Neuron (in vitro differentiated cells): ENCODE results near the gene SPOCK3.
"Not testable (repeated sequence)": the region's sequence is repeated elsewhere in the genome, so short reads cannot be mapped to it uniquely, and the experiment has no call there.

Source experiments
- H2AFZ ChIP-seq: one replicate; pipeline ENCODE4 v1.6.1; 2013; ENCODE audit warnings: low read depth, mild to moderate bottlenecking, inconsistent platforms, low read length, moderate library complexity
- H3K27me3 ChIP-seq: one replicate; pipeline ENCODE4 v1.6.1; 2013; ENCODE audit warnings: low read length; ENCODE audit not compliant: insufficient read depth
- H3K36me3 ChIP-seq: one replicate; pipeline ENCODE4 v1.6.1; 2013; ENCODE audit warnings: low read length; ENCODE audit not compliant: insufficient read depth
- H3K4me1 ChIP-seq: one replicate; pipeline ENCODE4 v1.6.1; 2013; ENCODE audit warnings: low read length; ENCODE audit not compliant: insufficient read depth
- H3K4me3 ChIP-seq: 2 replicates; pipeline ENCODE4 v1.5.1; 2013; ENCODE audit warnings: mild to moderate bottlenecking, low read length, moderate library complexity
- H3K9me3 ChIP-seq: one replicate; pipeline ENCODE4 v1.6.1; 2013; ENCODE audit warnings: low read length

Gene SPOCK3

GRCh38 chr4:167020410-167020809 lies 213.9 kb downstream of the SPOCK3 start:
- no peaks in the 10 kb centered on the region for H3K9me3 ChIP-seq
- H3K36me3 ChIP-seq = no peaks in the 10 kb centered on the region
- H3K4me1 ChIP-seq = no peaks in the 10 kb centered on the region
- H2AFZ ChIP-seq = no peak overlapping the region
- H3K27me3 ChIP-seq = no peaks in the 10 kb centered on the region
- no peak overlapping the region for H3K4me3 ChIP-seq

- no peak overlapping the region for H3K4me3 ChIP-seq
- H3K27me3 ChIP-seq = no peaks in the 10 kb centered on the region
- no peaks in the 10 kb centered on the region for H3K4me1 ChIP-seq
- no peaks in the 10 kb centered on the region for H3K9me3 ChIP-seq
- H2AFZ ChIP-seq = no peak overlapping the region
- no peaks in the 10 kb centered on the region for H3K36me3 ChIP-seq
Observed at GRCh38 chr4:167014944-167015343, 219.3 kb downstream of the SPOCK3 start.

GRCh38 chr4:167003326-167003725 lies 231.0 kb downstream of the SPOCK3 start:
- Histone ChIP-seq H3K36me3 (no peaks in the 10 kb centered on the region), H3K4me1 (no peaks in the 10 kb centered on the region), H3K4me3 (no peak overlapping the region), H2AFZ (no peak overlapping the region), H3K27me3 (no peaks in the 10 kb centered on the region), H3K9me3 (no peaks in the 10 kb centered on the region)

DNA sequence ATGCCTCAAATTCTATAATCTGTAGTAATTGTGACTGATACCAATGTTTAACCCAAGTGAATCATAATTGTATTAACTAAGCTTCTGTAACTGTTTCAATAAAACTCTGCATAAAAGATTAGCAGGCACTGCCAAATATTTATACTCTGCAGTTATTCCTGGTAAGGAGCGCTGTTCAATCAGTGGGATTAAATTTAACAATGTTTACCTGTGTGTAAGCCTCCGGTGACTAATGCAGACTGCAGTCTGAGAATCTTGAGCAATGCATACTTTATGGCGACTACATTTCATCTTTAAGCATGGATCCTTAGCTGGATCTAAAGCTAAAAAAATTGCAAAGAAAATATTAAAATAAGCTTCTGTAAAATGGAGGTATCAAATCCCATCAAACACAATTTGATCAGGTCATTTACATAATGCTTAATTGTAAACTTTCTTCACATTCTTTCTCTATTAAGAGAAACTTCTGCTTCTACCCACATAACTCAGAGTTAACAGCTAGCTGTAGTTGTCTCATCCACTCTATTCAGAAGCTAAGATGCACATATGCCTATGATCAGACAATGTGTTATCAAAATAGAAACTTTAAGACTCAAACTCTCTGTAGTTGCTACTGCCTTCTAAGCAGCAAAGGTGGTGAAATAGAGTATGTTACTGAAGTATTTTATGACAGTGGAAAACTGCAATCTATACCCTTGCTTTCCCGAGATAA lies 234.0 kb downstream of the SPOCK3 start:
- Histone ChIP-seq H2AFZ (no peak overlapping the region), H3K4me1 (no peaks in the 10 kb centered on the region), H3K27me3 (no peaks in the 10 kb centered on the region), H3K9me3 (no peaks in the 10 kb centered on the region), H3K36me3 (no peaks in the 10 kb centered on the region), H3K4me3 (no peak overlapping the region)

- H3K36me3 ChIP-seq = no peaks in the 10 kb centered on the region
- H3K4me3 ChIP-seq = no peak overlapping the region
- H3K4me1 ChIP-seq = no peaks in the 10 kb centered on the region
- no peaks in the 10 kb centered on the region for H3K27me3 ChIP-seq
- H2AFZ ChIP-seq = no peak overlapping the region
- H3K9me3 ChIP-seq = no peaks in the 10 kb centered on the region
Observed at GRCh38 chr4:166996216-166996615, 238.1 kb downstream of the SPOCK3 start.

DNA sequence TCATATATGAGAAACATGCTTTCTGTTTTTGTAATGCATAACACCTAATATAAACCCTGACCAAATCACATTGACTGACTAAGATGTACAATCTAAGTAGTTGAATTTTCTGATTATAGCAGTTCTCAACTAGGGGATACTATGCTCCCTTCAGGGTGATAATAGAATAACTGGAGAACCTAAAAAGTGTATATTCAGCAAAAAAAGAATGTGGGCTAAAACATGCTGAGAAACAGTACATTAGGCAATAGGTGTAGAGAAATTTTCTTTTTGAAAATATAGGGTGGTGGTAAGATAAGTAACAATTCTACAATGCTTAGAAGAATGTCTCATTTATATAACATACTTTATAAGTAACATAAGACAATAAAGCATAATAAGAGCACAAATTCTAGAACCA lies 239.6 kb downstream of the SPOCK3 start:
- H3K4me3 ChIP-seq = no peak overlapping the region

GRCh38 chr4:166991006-166991561 lies 243.2 kb downstream of the SPOCK3 start:
- H3K9me3 ChIP-seq = no peaks in the 10 kb centered on the region
- H3K4me1 ChIP-seq = no peaks in the 10 kb centered on the region
- no peak overlapping the region for H3K4me3 ChIP-seq
- no peaks in the 10 kb centered on the region for H3K27me3 ChIP-seq
- H2AFZ ChIP-seq = no peak overlapping the region
- no peaks in the 10 kb centered on the region for H3K36me3 ChIP-seq

More for the DNA sequence above, 239.6 kb downstream of the SPOCK3 start:
- Histone ChIP-seq H3K9me3 (no peaks in the 10 kb centered on the region), H3K36me3 (no peaks in the 10 kb centered on the region), H2AFZ (no peak overlapping the region), H3K4me1 (no peaks in the 10 kb centered on the region), H3K27me3 (no peaks in the 10 kb centered on the region)

DNA sequence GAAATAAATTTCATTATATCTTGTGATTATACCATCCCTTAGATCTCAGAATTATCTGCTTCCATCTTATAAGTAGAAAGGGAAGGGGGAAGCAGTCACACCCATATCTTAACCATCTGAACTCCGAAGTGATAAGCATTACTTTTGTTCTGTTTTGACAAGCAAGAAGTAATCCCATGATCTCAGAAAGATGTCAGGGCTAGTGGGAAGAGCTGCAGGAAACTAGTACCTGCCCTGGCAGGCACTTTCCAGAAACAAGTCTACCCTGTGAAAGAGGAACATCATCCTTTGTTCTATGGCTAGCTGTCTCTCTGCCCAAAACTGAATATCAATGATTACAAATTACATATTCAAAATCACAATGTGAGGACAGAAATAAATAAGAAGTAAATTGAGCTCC lies 244.4 kb downstream of the SPOCK3 start:
- Histone ChIP-seq H3K27me3 (no peaks in the 10 kb centered on the region), H3K36me3 (no peaks in the 10 kb centered on the region), H3K4me3 (no peak overlapping the region), H3K4me1 (no peaks in the 10 kb centered on the region), H3K9me3 (no peaks in the 10 kb centered on the region), H2AFZ (no peak overlapping the region)

DNA sequence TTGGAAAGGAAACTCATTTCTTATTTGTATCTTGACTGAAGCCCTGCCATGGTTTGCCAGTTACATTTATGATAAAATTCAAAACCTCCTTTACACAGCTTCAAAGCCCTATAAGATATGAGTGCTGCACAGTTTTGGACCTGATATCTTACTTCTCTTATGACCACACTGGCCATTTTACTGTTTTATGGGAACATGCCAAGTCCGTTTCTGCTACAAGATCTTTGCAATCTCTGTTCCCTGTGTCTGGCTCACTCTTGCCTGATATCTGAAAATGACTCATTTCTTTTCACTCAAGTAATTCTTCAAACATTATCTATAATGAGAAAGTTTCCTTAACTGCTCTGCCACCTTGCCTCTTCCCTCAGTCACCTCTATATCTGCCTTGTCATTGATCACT lies 247.3 kb downstream of the SPOCK3 start:
- H3K4me1 ChIP-seq = no peaks in the 10 kb centered on the region
- H3K9me3 ChIP-seq = no peaks in the 10 kb centered on the region
- H3K36me3 ChIP-seq = no peaks in the 10 kb centered on the region
- H3K27me3 ChIP-seq = no peaks in the 10 kb centered on the region
- H2AFZ ChIP-seq = no peak overlapping the region
- H3K4me3 ChIP-seq = no peak overlapping the region

DNA sequence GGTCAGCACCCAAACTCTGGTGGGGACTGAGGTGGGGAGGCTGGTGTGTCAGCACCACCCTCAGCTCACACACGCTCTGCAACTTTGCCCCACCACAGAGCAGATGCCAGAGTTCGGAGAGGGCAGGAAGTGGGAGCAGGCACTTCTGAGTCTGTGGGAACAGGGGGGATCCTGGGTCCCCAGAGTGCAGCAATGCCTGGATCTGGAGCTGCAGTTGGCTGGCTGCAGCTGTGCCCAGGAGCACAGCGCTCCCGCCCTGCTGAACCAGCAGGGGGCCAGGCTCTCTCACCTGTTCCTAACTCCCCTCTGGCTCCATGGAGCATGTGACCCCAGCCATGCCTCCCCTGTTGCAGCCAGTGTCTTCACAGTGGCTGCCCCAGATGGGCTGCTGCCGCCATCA lies 252.4 kb downstream of the SPOCK3 start:
- Histone ChIP-seq H3K9me3 (no peaks in the 10 kb centered on the region), H3K36me3 (no peaks in the 10 kb centered on the region), H3K4me1 (no peaks in the 10 kb centered on the region), H3K27me3 (no peaks in the 10 kb centered on the region), H3K4me3 (no peak overlapping the region), H2AFZ (no peak overlapping the region)

GRCh38 chr4:166980419-166980818 lies 253.9 kb downstream of the SPOCK3 start:
- no peaks in the 10 kb centered on the region for H3K4me1 ChIP-seq
- no peaks in the 10 kb centered on the region for H3K27me3 ChIP-seq
- H3K36me3 ChIP-seq = no peaks in the 10 kb centered on the region
- no peaks in the 10 kb centered on the region for H3K9me3 ChIP-seq
- no peak overlapping the region for H3K4me3 ChIP-seq
- no peak overlapping the region for H2AFZ ChIP-seq

DNA sequence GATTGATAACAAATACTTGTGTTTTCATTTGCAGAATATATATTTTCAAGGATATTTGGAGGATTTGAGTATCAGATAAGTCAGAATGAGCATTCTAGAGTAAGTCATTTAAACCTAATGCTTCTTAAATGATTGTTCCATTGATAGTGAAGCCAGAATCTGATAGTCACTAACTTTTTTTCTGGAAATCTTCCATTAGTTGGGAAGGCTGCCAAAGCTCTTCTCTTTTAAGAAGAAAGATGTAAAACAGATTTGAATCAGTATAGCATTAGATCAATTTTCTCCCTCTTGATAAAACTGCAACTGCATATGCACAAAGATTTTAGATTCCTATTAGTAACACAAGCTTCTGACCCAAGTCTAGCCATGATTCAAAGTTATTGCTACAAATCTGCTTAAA lies 256.7 kb downstream of the SPOCK3 start:
- Histone ChIP-seq H3K36me3 (no peaks in the 10 kb centered on the region), H3K4me3 (no peak overlapping the region), H3K4me1 (no peaks in the 10 kb centered on the region), H3K9me3 (no peaks in the 10 kb centered on the region), H2AFZ (no peak overlapping the region), H3K27me3 (no peaks in the 10 kb centered on the region)

GRCh38 chr4:166972071-166972470 lies 262.2 kb downstream of the SPOCK3 start:
- Histone ChIP-seq H3K9me3 (peaks cover 2% of the 10 kb centered on the region), H2AFZ (no peak overlapping the region), H3K27me3 (no peaks in the 10 kb centered on the region), H3K4me1 (no peaks in the 10 kb centered on the region), H3K4me3 (no peak overlapping the region), H3K36me3 (no peaks in the 10 kb centered on the region)

GRCh38 chr4:166968219-166968618 lies 266.1 kb downstream of the SPOCK3 start:
- not testable (repeated sequence) for H2AFZ ChIP-seq, H3K36me3 ChIP-seq, H3K4me3 ChIP-seq, H3K9me3 ChIP-seq, H3K4me1 ChIP-seq, H3K27me3 ChIP-seq
